Inferior parietal cortex (tissue), 1 donor: ENCODE measurements around the gene MED13L.

Source experiments
- DNase-seq: peaks from one replicate; pipeline ENCODE4 v3.0.0-alpha.2; 2016; ENCODE audit errors: extremely low spot score

Gene MED13L

DNA sequence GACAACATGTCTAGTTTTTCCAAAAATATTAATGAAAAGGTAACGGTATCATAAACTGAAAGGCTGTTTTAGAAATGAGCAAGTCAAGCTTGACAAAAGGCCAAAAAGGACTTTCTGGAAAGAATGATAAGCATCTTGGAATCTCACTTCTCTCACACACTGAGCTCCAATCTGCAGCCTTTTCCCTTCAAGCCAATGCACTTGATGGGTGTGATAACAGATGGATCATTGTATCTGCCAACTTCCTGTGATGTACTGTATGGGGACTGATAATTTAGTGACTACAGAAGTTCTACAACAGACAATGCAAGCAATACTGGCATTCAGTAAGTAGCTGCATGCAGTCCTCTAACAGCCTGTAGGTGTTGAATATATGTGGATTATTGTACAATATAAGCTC lies 147.1 kb downstream of the MED13L start:
- no peak for DNase-seq

GRCh38 chr12:116128779-116129178 lies 148.7 kb downstream of the MED13L start:
- DNase-seq = no peak

- DNase-seq = no peak
Observed at GRCh38 chr12:116127859-116128258, 149.6 kb downstream of the MED13L start.

- DNase-seq = no peak
Observed at GRCh38 chr12:116126610-116127009, 150.9 kb downstream of the MED13L start.

DNA sequence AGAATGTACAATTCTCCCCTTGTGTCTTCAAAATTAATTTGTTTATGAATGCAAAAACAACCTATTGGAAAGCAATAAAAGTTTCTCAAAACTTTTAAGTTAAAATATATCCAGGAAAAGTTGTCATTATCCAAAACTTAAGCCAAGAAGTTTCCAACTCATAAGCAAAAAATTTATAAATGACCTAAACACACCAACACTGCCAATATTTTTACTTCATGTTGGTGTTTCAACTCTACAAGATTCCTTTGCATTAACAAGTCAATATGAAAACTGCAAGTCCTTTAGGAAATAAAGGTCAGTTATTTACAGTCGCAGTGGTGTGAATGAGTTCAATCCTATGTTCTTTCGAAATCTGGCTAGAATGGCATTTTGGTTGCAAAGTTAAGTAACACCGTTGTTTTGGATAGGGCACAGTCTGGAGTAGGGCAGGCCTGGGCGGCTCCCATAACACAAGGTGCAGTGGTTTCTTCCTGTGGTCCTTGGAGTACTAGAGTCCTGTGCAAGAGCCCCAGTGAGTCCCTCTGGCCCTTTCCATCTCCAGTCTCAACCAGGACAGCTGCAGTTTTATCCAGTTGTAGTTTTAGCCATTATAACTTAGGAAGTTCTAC lies 151.4 kb downstream of the MED13L start:
- DNase-seq = no peak

DNA sequence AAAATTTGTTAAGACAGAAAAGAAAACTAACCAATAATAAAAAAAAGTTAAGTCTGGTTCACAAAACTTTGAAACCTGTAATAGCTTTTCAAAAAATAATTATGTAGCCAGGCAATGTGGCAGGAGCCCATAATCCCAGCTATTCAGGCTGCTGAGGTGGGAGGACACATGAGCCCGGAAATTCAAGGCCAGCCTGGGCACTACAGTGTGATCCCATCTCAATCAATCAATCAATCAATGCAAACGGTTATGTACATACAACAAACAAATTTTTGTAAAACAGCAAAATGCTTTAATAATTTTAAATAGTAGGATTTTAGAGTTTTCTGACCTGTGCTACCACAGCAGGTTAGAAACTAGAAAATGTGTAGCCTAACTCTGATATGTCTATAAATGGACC lies 152.4 kb downstream of the MED13L start:
- no peak for DNase-seq

DNA sequence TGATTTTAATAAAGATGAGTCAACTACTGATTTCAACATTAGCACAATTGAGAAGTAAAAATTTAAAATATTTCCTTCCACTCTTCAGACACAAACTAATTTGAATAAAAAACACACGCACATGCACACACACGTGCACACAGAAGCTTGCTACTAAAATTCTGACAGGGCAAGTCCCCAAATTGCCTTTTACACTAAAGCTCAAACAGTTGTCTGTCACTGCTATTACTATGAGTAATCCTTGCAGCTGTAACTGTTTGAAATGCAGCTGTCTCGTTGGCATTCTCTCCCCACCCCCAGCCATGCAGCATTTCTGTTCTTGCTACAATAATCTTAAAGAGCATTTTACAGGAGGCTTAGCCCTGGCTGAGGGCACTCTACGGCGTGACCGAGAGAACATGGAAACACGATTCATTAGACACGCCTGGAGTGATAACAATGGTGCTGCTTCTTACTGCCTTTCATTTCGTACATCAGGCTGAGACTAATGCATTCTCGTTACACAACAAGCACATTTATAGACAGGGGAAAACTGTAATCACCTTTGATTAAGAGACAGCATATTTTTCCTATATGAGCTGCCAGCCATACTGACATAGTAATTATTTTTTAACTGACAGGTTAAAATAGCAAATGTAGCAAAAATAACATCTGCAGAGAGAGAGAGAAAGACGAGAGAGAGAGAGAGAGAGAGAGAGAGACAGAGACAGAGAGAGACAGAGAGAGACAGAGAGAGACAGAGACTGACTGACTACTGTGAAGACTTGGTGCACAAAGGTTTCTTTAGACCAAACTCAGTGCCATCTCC lies 153.8 kb downstream of the MED13L start:
- no peak for DNase-seq

GRCh38 chr12:116122628-116123027 lies 154.9 kb downstream of the MED13L start:
- no peak for DNase-seq

- no peak for DNase-seq
Observed at GRCh38 chr12:116121453-116121871, 156.0 kb downstream of the MED13L start.

GRCh38 chr12:116116650-116117424 lies 160.7 kb downstream of the MED13L start:
- no peak for DNase-seq

GRCh38 chr12:116113398-116114130 lies 163.9 kb downstream of the MED13L start:
- no peak for DNase-seq

- DNase-seq = no peak
Observed at GRCh38 chr12:116106870-116107269, 170.6 kb downstream of the MED13L start.

- no peak for DNase-seq
Observed at GRCh38 chr12:116104167-116104767, 173.2 kb downstream of the MED13L start.

GRCh38 chr12:116101991-116102390 lies 175.5 kb downstream of the MED13L start:
- DNase-seq = no peak

DNA sequence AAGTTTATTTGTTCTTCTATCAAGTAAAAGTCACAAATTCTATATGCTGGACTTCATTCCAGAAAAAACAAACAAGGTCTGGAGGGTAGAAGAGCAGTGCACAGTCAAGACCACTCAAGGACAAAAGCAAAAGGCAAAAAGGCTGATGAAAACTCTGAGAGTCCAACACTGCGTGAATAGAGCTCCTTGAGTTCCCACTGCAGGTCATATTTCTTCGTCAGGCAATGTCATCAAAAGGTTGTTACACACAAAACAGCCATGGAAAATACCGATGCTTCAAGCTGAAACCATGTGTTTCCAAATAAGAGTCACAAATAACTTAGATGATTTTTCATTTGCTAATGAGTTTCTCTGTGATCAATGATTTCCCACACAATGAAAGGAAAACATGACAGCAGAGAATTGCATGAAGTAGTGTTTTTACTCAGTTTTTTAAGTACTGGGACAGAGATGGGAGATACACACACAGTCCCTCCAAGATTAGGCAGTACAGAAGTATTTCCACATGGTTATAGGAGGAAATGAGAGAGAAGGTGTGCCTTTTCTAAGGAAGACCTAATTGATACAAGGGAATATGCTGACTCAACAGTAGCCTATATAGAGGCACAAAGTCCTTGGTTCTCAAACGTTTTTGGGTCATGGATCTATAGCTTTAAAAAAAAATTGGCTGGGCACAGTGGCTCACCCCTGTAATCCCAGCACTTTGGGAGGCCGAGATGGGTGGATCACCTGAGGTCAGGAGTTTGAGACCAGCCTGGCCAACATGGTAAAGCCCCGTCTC lies 177.7 kb downstream of the MED13L start:
- DNase-seq = no peak

- no peak for DNase-seq
Observed at GRCh38 chr12:116096874-116097273, 180.6 kb downstream of the MED13L start.

- no peak for DNase-seq
Observed at GRCh38 chr12:116094475-116094874, 183.0 kb downstream of the MED13L start.

GRCh38 chr12:116093915-116094314 lies 183.6 kb downstream of the MED13L start:
- DNase-seq = no peak

GRCh38 chr12:116092776-116093175 lies 184.7 kb downstream of the MED13L start:
- no peak for DNase-seq

DNA sequence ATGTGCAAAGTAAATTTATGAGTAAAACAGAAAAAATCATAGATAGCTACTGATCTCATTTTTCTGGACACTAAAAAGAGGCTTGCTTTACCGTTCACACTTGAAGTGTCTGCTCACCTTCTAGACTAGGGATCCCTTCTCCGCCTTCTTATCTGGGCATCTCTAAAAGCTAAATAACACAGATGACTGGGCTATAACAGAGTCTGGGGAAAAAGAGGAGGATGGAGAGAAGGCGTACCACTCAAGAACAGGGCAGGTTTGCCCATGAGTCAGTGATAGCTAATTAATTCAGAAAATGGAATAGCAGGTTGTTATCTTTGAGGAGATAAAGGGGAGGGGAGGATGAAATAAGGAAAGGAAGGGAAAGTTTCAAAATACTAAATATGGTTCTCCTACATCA lies 185.3 kb downstream of the MED13L start:
- no peak for DNase-seq

GRCh38 chr12:116091579-116091978 lies 185.9 kb downstream of the MED13L start:
- no peak for DNase-seq
